22Rv1 (cell line): ENCODE data around the gene TFF2.

Source experiments
- CTCF ChIP-seq: fragments of 450-650 bp; IDR thresholded peaks from 2 replicates; pipeline ENCODE4 v1.5.1; 2017; ENCODE audit warnings: mild to moderate bottlenecking
- ZFX ChIP-seq: fragments of 450-650 bp; IDR thresholded peaks from 2 replicates; pipeline ENCODE4 v1.6.1; 2017; ENCODE audit warnings: antibody characterized with exemption, borderline replicate concordance

GRCh38 chr21:42321845-42322244 is 28.9 kb downstream of the TFF2 start:
- no peak for TF ChIP-seq CTCF
- no peak for TF ChIP-seq ZFX
